Right renal pelvis (tissue), 4 donors: ENCODE data around the gene PSMD11. TPM values are rescaled to one million over a fixed set of nuclear protein-coding genes. Genes with fewer than 3 reads are reported as not detected.

Source experiments
- DNase-seq, 4 donors: peaks; one replicate each; pipeline ENCODE4 v3.0.0-alpha.2; 2013; ENCODE audit warnings: low read depth in 4 of 4, low spot score in 3 of 4, missing footprints in 1 of 4
- polyA plus RNA-seq, 4 donors: library from polyadenylated mRNA; unstranded; fragments of 120-200 nt; gene quantifications; one replicate each; pipeline ENCODE4 v1.2.1, GENCODE V29; 2013; ENCODE audit not compliant: insufficient read length in 4 of 4

PSMD11 gene
- polyA plus RNA-seq, 4 donors = 94.9 to 116 (median 100) TPM

- no peak for DNase-seq
Measured at GRCh38 chr17:32527146-32527545, 82.8 kb downstream of the PSMD11 start.

GRCh38 chr17:32528825-32529224, 84.5 kb downstream of the PSMD11 start:
- no peak for DNase-seq

GRCh38 chr17:32529604-32530003, 85.3 kb downstream of the PSMD11 start:
- no peak for DNase-seq

Other genes with a start within 250 kb of the PSMD11 start
- 1 to 10 TPM; 1.5 to 1.8 (median 1.5) TPM for gene RHBDL3, start 178.7 kb upstream of the PSMD11 start, polyA plus RNA-seq
- gene C17orf75, start 102.3 kb upstream of the PSMD11 start, polyA plus RNA-seq = 10 to 100 TPM; 43.0 to 45.3 (median 44.3) TPM
- 100 to 1,000 TPM; 189 to 228 (median 224) TPM for gene ZNF207, start 94.4 kb upstream of the PSMD11 start, polyA plus RNA-seq
- 1 to 10 TPM; 4.9 to 5.5 (median 4.9) TPM for gene CDK5R1, start 42.5 kb downstream of the PSMD11 start, polyA plus RNA-seq